Measurements from ENCODE around the gene PCDHB14. TPM values are rescaled to one million over a fixed set of nuclear protein-coding genes. Genes with fewer than 3 reads are reported as not detected.

Gene PCDHB14
- polyA plus RNA-seq, 3 donors: not detected

DNA sequence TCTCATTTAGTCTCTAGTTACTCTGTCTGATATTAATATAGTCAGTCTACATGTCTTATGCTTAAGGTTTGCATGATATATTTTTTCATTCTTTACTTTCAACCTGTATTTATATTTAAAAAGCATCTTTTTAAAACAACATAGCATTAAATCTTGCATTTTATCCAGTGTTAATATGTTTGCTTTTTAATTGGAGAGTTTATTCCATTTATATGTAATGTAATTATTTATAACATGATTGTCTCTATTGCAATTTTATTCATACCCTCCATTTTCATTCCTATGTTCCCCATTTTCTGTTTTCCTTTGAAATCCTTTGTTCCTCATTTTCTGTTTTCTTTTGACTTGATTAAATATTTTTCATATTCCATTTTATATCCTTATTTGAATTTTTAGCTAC lies 35.3 kb downstream of the PCDHB14 start:
- Mint-ChIP-seq H3K4me3 (peak overlapping the region in 1 of 2 donors; percentile 19), H3K4me1 (no peaks in the 10 kb centered on the region), H3K36me3 (no peaks in the 10 kb centered on the region), H3K27me3 (ENCODE audit: low read depth in 3 of 3) (peaks cover 0 to 4% (median 0%) of the 10 kb centered on the region in 3 donors), H3K9me3 (peaks cover 15 to 91% (median 78%) of the 10 kb centered on the region in 7 donors), H3K27ac (no peak overlapping the region)
- intact Hi-C loops (cut with micrococcal nuclease): no loop called here
- Histone ChIP-seq H3K4me2 (replicated peaks; ENCODE audit: extremely low read depth, low read length, poor library complexity, severe bottlenecking) (no peak overlapping the region), H3K4me1 (ENCODE audit: control insufficient read depth in 1 of 2, insufficient read depth in 2 of 2, low read length in 2 of 2) (no peaks in the 10 kb centered on the region), H3K36me3 (replicated peaks in 1 of 2; ENCODE audit: control insufficient read depth in 1 of 2, insufficient read depth in 2 of 2, low read length in 2 of 2) (no peaks in the 10 kb centered on the region), H3K79me2 (ENCODE audit: insufficient read depth, low read length) (no peaks in the 10 kb centered on the region), H3K27ac (ENCODE audit: low read depth in 1 of 2, low read length in 2 of 2) (no peak overlapping the region), H3K4me3 (replicated peaks in 1 of 3; ENCODE audit: low read depth in 2 of 3, low read length in 3 of 3) (no peak overlapping the region), H3K9ac (ENCODE audit: insufficient read depth, low read length, poor library complexity, severe bottlenecking) (no peak overlapping the region), H2AFZ (ENCODE audit: insufficient read depth, low read depth, low read length, poor library complexity, severe bottlenecking) (no peak overlapping the region), H3K9me3 (replicated peaks in 1 of 2; ENCODE audit: control insufficient read depth in 1 of 2, insufficient read depth in 1 of 2, low read length in 2 of 2) (peaks cover 40 to 96% of the 10 kb centered on the region in 2 donors), H3K27me3 (ENCODE audit: control insufficient read depth in 2 of 2, insufficient read depth in 2 of 2, low read length in 2 of 2) (no peaks in the 10 kb centered on the region), H4K20me1 (ENCODE audit: insufficient read depth, low read length) (no peaks in the 10 kb centered on the region)
- TF ChIP-seq CTCF (IDR thresholded peaks at IDR 0.05): no peak
- no peak for DNase-seq

GRCh38 chr5:141258948-141259347 lies 35.8 kb downstream of the PCDHB14 start:
- no peaks in the 10 kb centered on the region for H3K4me1 Mint-ChIP-seq
- H3K27ac ChIP-seq (ENCODE audit: low read depth in 1 of 2, low read length in 2 of 2): no peak overlapping the region
- no peaks in the 10 kb centered on the region for H3K36me3 Mint-ChIP-seq
- TF ChIP-seq CTCF (IDR thresholded peaks at IDR 0.05): no peak
- no peaks in the 10 kb centered on the region for H3K79me2 ChIP-seq (ENCODE audit: insufficient read depth, low read length)
- H2AFZ ChIP-seq (ENCODE audit: insufficient read depth, low read depth, low read length, poor library complexity, severe bottlenecking): no peak overlapping the region
- no peak overlapping the region for H3K4me3 ChIP-seq (replicated peaks in 1 of 3; ENCODE audit: low read depth in 2 of 3, low read length in 3 of 3)
- H3K27me3 ChIP-seq (ENCODE audit: control insufficient read depth in 2 of 2, insufficient read depth in 2 of 2, low read length in 2 of 2): no peaks in the 10 kb centered on the region
- no peaks in the 10 kb centered on the region for H3K36me3 ChIP-seq (replicated peaks in 1 of 2; ENCODE audit: control insufficient read depth in 1 of 2, insufficient read depth in 2 of 2, low read length in 2 of 2)
- H3K9me3 Mint-ChIP-seq: peaks cover 16 to 92% (median 80%) of the 10 kb centered on the region in 7 donors
- H4K20me1 ChIP-seq (ENCODE audit: insufficient read depth, low read length): no peaks in the 10 kb centered on the region
- no peaks in the 10 kb centered on the region for H3K4me1 ChIP-seq (ENCODE audit: control insufficient read depth in 1 of 2, insufficient read depth in 2 of 2, low read length in 2 of 2)
- no peak overlapping the region for H3K4me3 Mint-ChIP-seq
- intact Hi-C loops (cut with micrococcal nuclease): no loop called here
- no peak overlapping the region for H3K9ac ChIP-seq (ENCODE audit: insufficient read depth, low read length, poor library complexity, severe bottlenecking)
- peaks cover 44 to 96% of the 10 kb centered on the region in 2 donors for H3K9me3 ChIP-seq (replicated peaks in 1 of 2; ENCODE audit: control insufficient read depth in 1 of 2, insufficient read depth in 1 of 2, low read length in 2 of 2)
- H3K27ac Mint-ChIP-seq: no peak overlapping the region
- DNase-seq: no peak
- H3K27me3 Mint-ChIP-seq (ENCODE audit: low read depth in 3 of 3): peaks cover 0 to 4% (median 0%) of the 10 kb centered on the region in 3 donors
- no peak overlapping the region for H3K4me2 ChIP-seq (replicated peaks; ENCODE audit: extremely low read depth, low read length, poor library complexity, severe bottlenecking)

Data from CD14-positive monocyte (primary cell).